ENCODE measurements around the gene MAP7. TPM values are rescaled to one million over a fixed set of nuclear protein-coding genes. Genes with fewer than 3 reads are reported as not detected.

MAP7 gene
- total and polyA plus RNA-seq, 2 of the 13 experiments (the other 11 are each of a cell fraction or from before 2014, with no cell fraction given): 0.04 TPM; not detected in 1

GRCh38 chr6:136360783-136361182, 189.4 kb downstream of the MAP7 start:
- ChIA-PET CTCF (ENCODE audit: low intra/inter-chr PET ratio, low total read pairs) (no interaction called here), POLR2A (no interaction called here)
- Histone ChIP-seq H3K27me3 (ENCODE audit: control insufficient read depth in 1 of 2, insufficient read depth in 2 of 2, low read length in 2 of 2) (peaks cover 2% of the 10 kb centered on the region in 2 experiments; a peak in 3 of 5 replicates), H2AFZ (ENCODE audit: low read length) (no peak overlapping the region), H3K9ac (ENCODE audit: insufficient read depth, low read depth, low read length) (no peak overlapping the region), H3K4me2 (ENCODE audit: low read depth, low read length) (no peak overlapping the region), H3K4me3 (replicated peaks in 1 of 3; ENCODE audit: insufficient read depth in 1 of 3, low read depth in 2 of 3, low read length in 3 of 3) (no peak overlapping the region), H4K20me1 (ENCODE audit: insufficient read depth, low read length) (no peaks in the 10 kb centered on the region), H3K79me2 (ENCODE audit: insufficient read depth, low read length) (no peaks in the 10 kb centered on the region), H3K27ac (ENCODE audit: extremely low read length, insufficient read depth, low read length) (no peak overlapping the region), H3K4me1 (ENCODE audit: insufficient read depth, low read length) (no peaks in the 10 kb centered on the region), H3K9me3 (ENCODE audit: low read length) (no peaks in the 10 kb centered on the region), H3K36me3 (replicated peaks in 1 of 2; ENCODE audit: control insufficient read depth in 1 of 2, insufficient read depth in 2 of 2, low read length in 2 of 2) (no peaks in the 10 kb centered on the region)
- intact Hi-C loops (cut with micrococcal nuclease; ENCODE audit: unreplicated experiment): no loop called here
- in situ Hi-C loops (cut with HindIII; ENCODE audit: extremely low pct_ligation_motif_present, low pct_unique_long_range_greater_than_20kb): no loop called here
- FAIRE-seq (no peak), DNase-seq (ENCODE audit: low spot score) (no peak), ATAC-seq (no peak)
- no TSS peak for BruUV-seq (replicated peaks)
- WGBS (ENCODE audit: low lambda C conversion rate): 74% methylated on average over 29 of the region's 30 CpGs
- TF ChIP-seq ZNF382 (CRISPR knock-in tag; IDR thresholded peaks at IDR 0.05; ENCODE audit: borderline replicate concordance): no peak
- TF ChIP-seq ZNF256 (CRISPR knock-in tag; conservative IDR thresholded peaks at IDR 0.05): no peak
- TF ChIP-seq SNAPC5 (CRISPR knock-in tag; IDR thresholded peaks at IDR 0.05; ENCODE audit: borderline replicate concordance): no peak
- TF ChIP-seq ZNF503 (CRISPR knock-in tag; IDR thresholded peaks at IDR 0.05): no peak
- no peak for TF ChIP-seq ZNF607 (CRISPR knock-in tag; IDR thresholded peaks at IDR 0.05; ENCODE audit: borderline replicate concordance)
- TF ChIP-seq FOXP4 (CRISPR knock-in tag; IDR thresholded peaks at IDR 0.05): no peak
- TF ChIP-seq ISX (CRISPR knock-in tag; conservative IDR thresholded peaks at IDR 0.05): no peak
- no peak for TF ChIP-seq MIER3 (CRISPR knock-in tag; IDR thresholded peaks at IDR 0.05; ENCODE audit: borderline replicate concordance)
- no peak for TF ChIP-seq MLX (CRISPR knock-in tag; IDR thresholded peaks at IDR 0.05)
- TF ChIP-seq ZBTB49 (CRISPR knock-in tag; IDR thresholded peaks at IDR 0.05; ENCODE audit: borderline replicate concordance): no peak
- no peak for TF ChIP-seq ZNF788 (CRISPR knock-in tag; IDR thresholded peaks at IDR 0.05; ENCODE audit: borderline replicate concordance)
- no peak for TF ChIP-seq ZBTB44 (CRISPR knock-in tag; IDR thresholded peaks at IDR 0.05)

Measured in HepG2 (cell line).